HCT116 (cell line): ENCODE results near the gene BCR. TPM values are rescaled to one million over a fixed set of nuclear protein-coding genes. Genes with fewer than 3 reads are reported as not detected.
A peak's percentile ranks its signal among the peaks of the same experiment; 100 is the strongest.

Experiments used
- ATAC-seq: fragments of 200-7000 bp; cut with Tn5 transposase; 2 replicates; pipeline ENCODE4 v1.9.1; 2020; ENCODE audit warnings: mild to moderate bottlenecking, moderate library complexity
- BruUV-seq: library from RNA; stranded (reverse); fragments of 400-500 nt; replicated peaks from 2 replicates; lab custom pipeline; 2021; lab: Mats Ljungman, UMichigan
- CTCF ChIA-PET: fragments of 300-600 bp; sonication (Branson Sonifier 250); formaldehyde crosslinking; loops from one replicate; lab custom pipeline; 2021; ENCODE audit warnings: antibody characterized with exemption; lab: Charles Lee
- POLR2A ChIA-PET: fragments of 300-600, 350-600 bp; sonication (Branson Sonifier 250); formaldehyde crosslinking; loops from one replicate; lab custom pipeline; 2021; ENCODE audit warnings: antibody characterized with exemption; lab: Charles Lee
- RAD21 ChIA-PET, 2 experiments: fragments of 300-600 bp; sonication (Branson Sonifier 250); formaldehyde crosslinking; loops; one replicate each; lab custom pipeline; 2023; ENCODE audit warnings: low total read pairs in 2 of 2; ENCODE audit not compliant: uncharacterized antibody in 2 of 2, unreplicated experiment in 2 of 2, low non-redundant PET in 1 of 2; lab: Charles Lee
- DNase-seq: peaks from one replicate; pipeline ENCODE4 v3.0.0-alpha.2; 2010; ENCODE audit warnings: low read depth, low spot score
- H2AFZ ChIP-seq: fragments of 200-600 bp; shearing (Covaris generic), sonication (generic); 2 replicates; pipeline ENCODE4 v1.6.1; 2017; ENCODE audit warnings: low read depth, mixed run types, mixed read lengths, antibody characterized with exemption, low read length; ENCODE audit not compliant: poor library complexity, severe bottlenecking
- H3K27ac ChIP-seq: 2 replicates; pipeline ENCODE4 v1.5.1; 2012; ENCODE audit warnings: low read depth, low read length
- H3K27me3 ChIP-seq: fragments of 200-600 bp; sonication (generic); 2 replicates; pipeline ENCODE4 v1.6.1; 2016; ENCODE audit warnings: mixed run types, low read length, mixed read lengths; ENCODE audit not compliant: insufficient read depth
- H3K36me3 ChIP-seq, 2 experiments: fragments of 200-500 bp in 1 of 2; fragments of 200-600 bp in 1 of 2; sonication (Bioruptor generic) in 1 of 2; sonication (generic) in 1 of 2; 2 replicates each; pipeline versions ENCODE4 v1.5.1 to v1.6.1; 2014 to 2016; ENCODE audit warnings: low read length in 2 of 2, inconsistent platforms in 1 of 2, mixed read lengths in 1 of 2, mixed run types in 1 of 2; ENCODE audit not compliant: insufficient read depth in 2 of 2, control insufficient read depth in 1 of 2
- H3K4me1 ChIP-seq, 2 experiments: fragments of 200-600 bp in 1 of 2; sonication (generic) in 1 of 2; 2 replicates each; pipeline versions ENCODE4 v1.5.1 to v1.6.1; 2012 to 2017; ENCODE audit warnings: low read length in 2 of 2, inconsistent platforms in 1 of 2, mild to moderate bottlenecking in 1 of 2, mixed read lengths in 1 of 2, mixed run types in 1 of 2, moderate library complexity in 1 of 2; ENCODE audit not compliant: insufficient read depth in 2 of 2, control insufficient read depth in 1 of 2
- H3K4me2 ChIP-seq: fragments of 200-600 bp; sonication (generic); 2 replicates; pipeline ENCODE4 v1.6.1; 2017; ENCODE audit warnings: mixed run types, low read length, mixed read lengths
- H3K4me3 ChIP-seq, 2 experiments: fragments of 200-600 bp in 1 of 2; sonication (generic) in 1 of 2; replicated peaks in 1 of 2; 2 replicates each; pipeline ENCODE4 v1.5.1; 2011 to 2016; ENCODE audit warnings: low read length in 2 of 2, control low read depth in 1 of 2, low read depth in 1 of 2, mild to moderate bottlenecking in 1 of 2, mixed read lengths in 1 of 2, mixed run types in 1 of 2
- H3K79me2 ChIP-seq: fragments of 200-600 bp; sonication (generic); 2 replicates; pipeline ENCODE4 v1.6.1; 2017; ENCODE audit warnings: mild to moderate bottlenecking, mixed run types, low read length, moderate library complexity, mixed read lengths; ENCODE audit not compliant: insufficient read depth
- H3K9ac ChIP-seq: fragments of 200-600 bp; sonication (generic); 2 replicates; pipeline ENCODE4 v1.6.1; 2016; ENCODE audit warnings: low read length, mixed read lengths
- H3K9me2 ChIP-seq: fragments of 200-600 bp; sonication (generic), shearing (Covaris generic); 2 replicates; pipeline ENCODE4 v1.6.1; 2017; ENCODE audit warnings: mixed run types, mild to moderate bottlenecking, moderate library complexity; ENCODE audit not compliant: insufficient read depth
- H3K9me3 ChIP-seq, 2 experiments: fragments of 200-500 bp in 1 of 2; fragments of 200-600 bp in 1 of 2; sonication (Bioruptor generic) in 1 of 2; sonication (generic) in 1 of 2; 2 replicates each; pipeline ENCODE4 v1.6.1; 2014 to 2017; ENCODE audit warnings: low read length in 2 of 2, mixed read lengths in 2 of 2, inconsistent platforms in 1 of 2, low read depth in 1 of 2, mild to moderate bottlenecking in 1 of 2, mixed run types in 1 of 2, moderate library complexity in 1 of 2; ENCODE audit not compliant: control insufficient read depth in 1 of 2, insufficient read depth in 1 of 2
- H4K20me1 ChIP-seq: fragments of 200-600 bp; sonication (generic), shearing (Covaris generic); 2 replicates; pipeline ENCODE4 v1.6.1; 2017; ENCODE audit warnings: mixed run types, mild to moderate bottlenecking, moderate library complexity; ENCODE audit not compliant: insufficient read depth
- EZH2 ChIP-seq: fragments of 200-600 bp; sonication (generic); IDR thresholded peaks from 2 replicates; pipeline ENCODE4 v1.6.1; 2017; ENCODE audit warnings: antibody characterized with exemption, mixed run types
- intact Hi-C: fragments of 100-400 bp; cut with micrococcal nuclease; formaldehyde crosslinking; loops from 2 replicates; pipeline ENCODE4 v1.10.0; 2022
- total RNA-seq: library from RNA; stranded (reverse); gene quantifications from one replicate; pipeline ENCODE4 v1.2.1, GENCODE V29; 2021; ENCODE audit not compliant: unreplicated experiment
- TF ChIP-seq, protein P1 (sequence below): IDR thresholded peaks from 2 replicates; pipeline ENCODE4 v1.6.1; 2012; ENCODE audit warnings: low read depth
- TF ChIP-seq, protein P2 (sequence below): IDR thresholded peaks from 2 replicates; pipeline ENCODE4 v1.6.1; 2012

BCR gene
- total RNA-seq, 1 experiment from 2014 or later, result 39.7 TPM

DNA sequence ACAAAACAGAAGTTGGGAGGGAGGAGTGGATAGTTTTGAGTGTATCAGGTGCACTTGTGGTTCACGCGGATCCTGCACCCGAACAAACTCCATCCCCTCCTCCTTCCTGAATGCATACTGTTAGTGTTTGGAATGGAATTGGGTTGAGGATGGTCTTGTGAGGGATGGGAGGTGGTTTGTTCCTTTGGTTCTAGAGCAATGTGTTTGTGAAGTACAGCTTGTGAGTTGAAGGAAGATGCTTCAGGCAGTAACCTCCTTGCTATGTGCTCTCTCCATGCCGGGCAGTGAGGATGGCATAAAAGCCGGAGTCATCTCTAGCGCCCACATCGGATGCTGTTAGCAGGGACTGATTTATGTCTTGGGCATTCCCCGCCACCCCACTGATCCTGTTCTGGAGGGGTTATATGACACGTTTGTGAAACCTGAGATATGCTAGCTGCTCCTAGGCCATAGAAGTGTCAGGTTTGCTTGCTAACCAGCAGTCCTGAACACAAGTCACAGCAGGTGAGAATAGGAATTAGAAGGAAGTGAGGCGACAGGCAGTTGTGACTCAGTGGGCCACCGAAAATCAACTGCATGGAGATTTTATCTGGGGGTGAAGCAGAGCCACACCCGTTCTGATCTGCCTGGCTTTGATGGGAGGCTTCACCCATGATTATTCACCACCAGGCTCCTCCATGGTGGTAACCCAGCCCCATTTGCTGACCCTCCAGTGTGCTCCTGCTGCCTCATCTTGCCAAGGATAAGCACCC is 2.2 kb downstream of the BCR start:
- BruUV-seq, result TSS peak; percentile 57

More for the DNA sequence above, 2.2 kb downstream of the BCR start:
- Histone ChIP-seq H2AFZ (no peak overlapping the region), H3K4me2 (peak overlapping the region; percentile 83), H3K4me1 (peaks cover 34 to 44% of the 10 kb centered on the region in 2 experiments), H3K27ac (no peak overlapping the region), H4K20me1 (peaks cover 10% of the 10 kb centered on the region; the same call in 1 of the 2 replicates), H3K9me2 (no peaks in the 10 kb centered on the region), H3K27me3 (no peaks in the 10 kb centered on the region), H3K79me2 (peaks cover 63% of the 10 kb centered on the region), H3K9ac (peak overlapping the region; percentile 19), H3K9me3 (no peaks in the 10 kb centered on the region), H3K36me3 (peaks cover 0 to 16% of the 10 kb centered on the region in 2 experiments; a peak in 1 of 4 replicates), H3K4me3 (peak overlapping the region; percentile 69 to 81)
- DNase-seq (no peak), ATAC-seq (no peak)
- intact Hi-C loops, result no loop called here
- ChIA-PET POLR2A (no interaction called here), CTCF (interaction anchor here (1.8 kb wide), 1 partner anchor 99 kb away, joined by 7 read pairs; no protein-coding TSS in a partner anchor), RAD21 (no interaction called here)
- TF ChIP-seq EZH2, result no peak
- TF ChIP-seq, protein P1, sequence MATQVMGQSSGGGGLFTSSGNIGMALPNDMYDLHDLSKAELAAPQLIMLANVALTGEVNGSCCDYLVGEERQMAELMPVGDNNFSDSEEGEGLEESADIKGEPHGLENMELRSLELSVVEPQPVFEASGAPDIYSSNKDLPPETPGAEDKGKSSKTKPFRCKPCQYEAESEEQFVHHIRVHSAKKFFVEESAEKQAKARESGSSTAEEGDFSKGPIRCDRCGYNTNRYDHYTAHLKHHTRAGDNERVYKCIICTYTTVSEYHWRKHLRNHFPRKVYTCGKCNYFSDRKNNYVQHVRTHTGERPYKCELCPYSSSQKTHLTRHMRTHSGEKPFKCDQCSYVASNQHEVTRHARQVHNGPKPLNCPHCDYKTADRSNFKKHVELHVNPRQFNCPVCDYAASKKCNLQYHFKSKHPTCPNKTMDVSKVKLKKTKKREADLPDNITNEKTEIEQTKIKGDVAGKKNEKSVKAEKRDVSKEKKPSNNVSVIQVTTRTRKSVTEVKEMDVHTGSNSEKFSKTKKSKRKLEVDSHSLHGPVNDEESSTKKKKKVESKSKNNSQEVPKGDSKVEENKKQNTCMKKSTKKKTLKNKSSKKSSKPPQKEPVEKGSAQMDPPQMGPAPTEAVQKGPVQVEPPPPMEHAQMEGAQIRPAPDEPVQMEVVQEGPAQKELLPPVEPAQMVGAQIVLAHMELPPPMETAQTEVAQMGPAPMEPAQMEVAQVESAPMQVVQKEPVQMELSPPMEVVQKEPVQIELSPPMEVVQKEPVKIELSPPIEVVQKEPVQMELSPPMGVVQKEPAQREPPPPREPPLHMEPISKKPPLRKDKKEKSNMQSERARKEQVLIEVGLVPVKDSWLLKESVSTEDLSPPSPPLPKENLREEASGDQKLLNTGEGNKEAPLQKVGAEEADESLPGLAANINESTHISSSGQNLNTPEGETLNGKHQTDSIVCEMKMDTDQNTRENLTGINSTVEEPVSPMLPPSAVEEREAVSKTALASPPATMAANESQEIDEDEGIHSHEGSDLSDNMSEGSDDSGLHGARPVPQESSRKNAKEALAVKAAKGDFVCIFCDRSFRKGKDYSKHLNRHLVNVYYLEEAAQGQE, result no peak
- TF ChIP-seq, protein P2, sequence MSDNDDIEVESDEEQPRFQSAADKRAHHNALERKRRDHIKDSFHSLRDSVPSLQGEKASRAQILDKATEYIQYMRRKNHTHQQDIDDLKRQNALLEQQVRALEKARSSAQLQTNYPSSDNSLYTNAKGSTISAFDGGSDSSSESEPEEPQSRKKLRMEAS, result no peak
